GM18507 (cell line): Measurements from ENCODE around the gene NRXN3.

Experiments
- DNase-seq: peaks from one replicate; pipeline ENCODE4 v3.0.0; 2011; ENCODE audit warnings: low read depth; ENCODE audit not compliant: insufficient read length; ENCODE audit errors: extremely low spot score
- FAIRE-seq: peaks from 2 replicates; lab custom pipeline; 2011; peaks lifted over from hg19 to GRCh38; lab: Jason Lieb, UNC

The NRXN3 gene

GRCh38 chr14:79051742-79052141 lies 881.6 kb downstream of the NRXN3 start:
- no peak for FAIRE-seq
- no peak for DNase-seq

GRCh38 chr14:79056879-79057278 lies 886.7 kb downstream of the NRXN3 start:
- FAIRE-seq (no peak), DNase-seq (no peak)

GRCh38 chr14:79057333-79057732 lies 887.2 kb downstream of the NRXN3 start:
- DNase-seq (no peak), FAIRE-seq (no peak)

GRCh38 chr14:79062226-79062625 lies 892.1 kb downstream of the NRXN3 start:
- no peak for FAIRE-seq

GRCh38 chr14:79064214-79064613 lies 894.0 kb downstream of the NRXN3 start:
- DNase-seq (no peak), FAIRE-seq (no peak)

More at GRCh38 chr14:79062226-79062625, 892.1 kb downstream of the NRXN3 start:
- no peak for DNase-seq

GRCh38 chr14:79074510-79074909 lies 904.3 kb downstream of the NRXN3 start:
- no peak for DNase-seq
- FAIRE-seq: no peak

- no peak for FAIRE-seq
Measured at GRCh38 chr14:79076428-79076827, 906.3 kb downstream of the NRXN3 start.

GRCh38 chr14:79077096-79077495 lies 906.9 kb downstream of the NRXN3 start:
- FAIRE-seq (no peak), DNase-seq (no peak)

More at GRCh38 chr14:79076428-79076827, 906.3 kb downstream of the NRXN3 start:
- no peak for DNase-seq

GRCh38 chr14:79080040-79080439 lies 909.9 kb downstream of the NRXN3 start:
- FAIRE-seq (no peak), DNase-seq (no peak)

- no peak for DNase-seq
- FAIRE-seq: no peak
Measured at GRCh38 chr14:79082883-79083282, 912.7 kb downstream of the NRXN3 start.

GRCh38 chr14:79083356-79083755 lies 913.2 kb downstream of the NRXN3 start:
- no peak for DNase-seq
- FAIRE-seq: no peak

- no peak for DNase-seq
- FAIRE-seq: no peak
Measured at GRCh38 chr14:79084861-79085260, 914.7 kb downstream of the NRXN3 start.

GRCh38 chr14:79089576-79089975 lies 919.4 kb downstream of the NRXN3 start:
- no peak for FAIRE-seq
- DNase-seq: no peak

GRCh38 chr14:79090641-79091180 lies 920.5 kb downstream of the NRXN3 start:
- FAIRE-seq: no peak

GRCh38 chr14:79091381-79091963 lies 921.3 kb downstream of the NRXN3 start:
- DNase-seq: no peak
- no peak for FAIRE-seq

More at GRCh38 chr14:79090641-79091180, 920.5 kb downstream of the NRXN3 start:
- DNase-seq: no peak

GRCh38 chr14:79093531-79093930 lies 923.4 kb downstream of the NRXN3 start:
- no peak for FAIRE-seq
- DNase-seq: no peak

GRCh38 chr14:79094951-79095350 lies 924.8 kb downstream of the NRXN3 start:
- DNase-seq (no peak), FAIRE-seq (no peak)

GRCh38 chr14:79096811-79097210 lies 926.6 kb downstream of the NRXN3 start:
- DNase-seq: no peak
- FAIRE-seq: no peak

- DNase-seq (no peak), FAIRE-seq (no peak)
Measured at GRCh38 chr14:79098324-79098723, 928.2 kb downstream of the NRXN3 start.

GRCh38 chr14:79100578-79100977 lies 930.4 kb downstream of the NRXN3 start:
- no peak for FAIRE-seq
- DNase-seq: no peak

GRCh38 chr14:79101388-79101787 lies 931.2 kb downstream of the NRXN3 start:
- FAIRE-seq (no peak), DNase-seq (no peak)

- FAIRE-seq (no peak), DNase-seq (no peak)
Measured at GRCh38 chr14:79103764-79104163, 933.6 kb downstream of the NRXN3 start.
